HEK293T (cell line): ENCODE measurements around the gene MYO5B.

Experiments
- CTCF ChIA-PET: fragments of 350-600 bp; formaldehyde crosslinking; extraction: SDS; loops from one replicate; lab custom pipeline; 2021; ENCODE audit warnings: antibody characterized with exemption, inconsistent platforms; lab: Yijun Ruan, JAX
- POLR2A ChIA-PET: fragments of 350-600 bp; formaldehyde crosslinking; extraction: SDS; loops from one replicate; lab custom pipeline; 2020; ENCODE audit warnings: antibody characterized with exemption, inconsistent platforms; lab: Yijun Ruan, JAX
- DNase-seq: peaks from one replicate; pipeline ENCODE4 v3.0.0; 2012; ENCODE audit warnings: mixed read lengths; ENCODE audit errors: extremely low spot score
- ARNT ChIP-seq: fragments of 450-650 bp; IDR thresholded peaks from 2 replicates; pipeline ENCODE4 v1.6.1; 2017; ENCODE audit warnings: mild to moderate bottlenecking
- BHLHE40 ChIP-seq: fragments of 450-650 bp; IDR thresholded peaks from 2 replicates; pipeline ENCODE4 v1.6.1; 2016; ENCODE audit warnings: mild to moderate bottlenecking, moderate library complexity, borderline replicate concordance
- CTBP1 ChIP-seq: fragments of 450-650 bp; IDR thresholded peaks from 2 replicates; pipeline ENCODE4 v1.6.1; 2016; ENCODE audit warnings: borderline replicate concordance
- ELF4 ChIP-seq: fragments of 450-650 bp; IDR thresholded peaks from 2 replicates; pipeline ENCODE4 v1.6.1; 2017; ENCODE audit warnings: antibody characterized with exemption
- FOXA1 ChIP-seq: fragments of 450-650 bp; IDR thresholded peaks from 2 replicates; pipeline ENCODE4 v1.6.1; 2016; ENCODE audit warnings: mild to moderate bottlenecking
- FOXK2 ChIP-seq: fragments of 450-650 bp; IDR thresholded peaks from 2 replicates; pipeline ENCODE4 v1.6.1; 2016; ENCODE audit warnings: mild to moderate bottlenecking
- FOXM1 ChIP-seq: fragments of 450-650 bp; IDR thresholded peaks from 2 replicates; pipeline ENCODE4 v1.6.1; 2017; ENCODE audit warnings: mild to moderate bottlenecking, borderline replicate concordance
- HDGF ChIP-seq: fragments of 450-650 bp; IDR thresholded peaks from 2 replicates; pipeline ENCODE4 v1.6.1; 2017; ENCODE audit warnings: antibody characterized with exemption, borderline replicate concordance
- L3MBTL2 ChIP-seq: fragments of 450-650 bp; conservative IDR thresholded peaks from 2 replicates; pipeline ENCODE4 v1.6.1; 2016; ENCODE audit warnings: mild to moderate bottlenecking
- LEF1 ChIP-seq: fragments of 450-650 bp; IDR thresholded peaks from 2 replicates; pipeline ENCODE4 v1.6.1; 2017; ENCODE audit warnings: mild to moderate bottlenecking, borderline replicate concordance
- NFRKB ChIP-seq: fragments of 450-650 bp; IDR thresholded peaks from 2 replicates; pipeline ENCODE4 v1.6.1; 2016; ENCODE audit warnings: mild to moderate bottlenecking, moderate library complexity
- PKNOX1 ChIP-seq: fragments of 450-650 bp; IDR thresholded peaks from 2 replicates; pipeline ENCODE4 v1.6.1; 2016
- SP1 ChIP-seq: fragments of 450-650 bp; IDR thresholded peaks from 2 replicates; pipeline ENCODE4 v1.6.1; 2017
- SUZ12 ChIP-seq: fragments of 450-650 bp; IDR thresholded peaks from 2 replicates; pipeline ENCODE4 v1.6.1; 2016; ENCODE audit warnings: mild to moderate bottlenecking
- TARDBP ChIP-seq: fragments of 450-650 bp; IDR thresholded peaks from 2 replicates; pipeline ENCODE4 v1.6.1; 2016
- ZNF384 ChIP-seq: fragments of 450-650 bp; IDR thresholded peaks from 2 replicates; pipeline ENCODE4 v1.6.1; 2016

The MYO5B gene

DNA sequence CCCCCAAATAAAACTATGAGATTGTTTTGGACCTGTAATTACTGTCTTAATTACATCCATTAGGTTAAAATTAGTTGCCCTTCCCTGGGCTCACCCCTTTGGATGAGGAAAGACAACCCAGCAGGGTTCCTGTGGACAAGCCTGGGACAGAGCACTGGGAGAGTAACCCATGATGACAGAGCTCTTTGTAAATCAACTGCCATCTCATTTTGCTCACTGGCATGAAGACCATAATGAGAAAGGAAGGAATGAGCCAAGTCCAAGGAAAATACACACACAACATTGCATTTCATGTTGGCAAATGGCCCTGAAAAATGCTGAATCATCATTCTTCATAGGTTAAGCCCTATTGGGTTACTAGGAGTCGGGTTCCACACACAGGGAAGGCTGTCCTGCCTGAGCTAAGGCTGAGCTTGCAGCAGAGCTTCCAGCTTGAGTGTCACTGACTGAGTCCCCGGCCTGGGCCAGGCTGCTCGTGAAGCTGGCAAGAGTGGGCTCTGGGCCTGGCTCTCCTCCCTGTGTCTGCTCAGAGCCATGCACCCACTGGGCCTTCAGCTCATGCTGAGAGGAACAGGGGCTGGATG, 287.5 kb downstream of the MYO5B start:
- POLR2A ChIA-PET: no interaction called here
- DNase-seq: no peak
- CTCF ChIA-PET: no interaction called here
- TF ChIP-seq BHLHE40 (no peak), ZNF384 (no peak), L3MBTL2 (no peak)

GRCh38 chr18:49905771-49906170, 289.2 kb downstream of the MYO5B start:
- TF ChIP-seq ARNT: no peak
- TF ChIP-seq PKNOX1: no peak
- TF ChIP-seq BHLHE40: no peak
- no peak for TF ChIP-seq NFRKB
- TF ChIP-seq SP1: no peak
- no peak for TF ChIP-seq CTBP1
- no peak for TF ChIP-seq ELF4
- no peak for TF ChIP-seq FOXM1
- no peak for TF ChIP-seq L3MBTL2
- TF ChIP-seq TARDBP: no peak
- no peak for TF ChIP-seq FOXK2
- TF ChIP-seq HDGF: no peak
- TF ChIP-seq SUZ12: no peak
- no peak for TF ChIP-seq LEF1
- TF ChIP-seq ZNF384: no peak
- no peak for TF ChIP-seq FOXA1
- ChIA-PET POLR2A (no interaction called here), CTCF (no interaction called here)
- DNase-seq: no peak

DNA sequence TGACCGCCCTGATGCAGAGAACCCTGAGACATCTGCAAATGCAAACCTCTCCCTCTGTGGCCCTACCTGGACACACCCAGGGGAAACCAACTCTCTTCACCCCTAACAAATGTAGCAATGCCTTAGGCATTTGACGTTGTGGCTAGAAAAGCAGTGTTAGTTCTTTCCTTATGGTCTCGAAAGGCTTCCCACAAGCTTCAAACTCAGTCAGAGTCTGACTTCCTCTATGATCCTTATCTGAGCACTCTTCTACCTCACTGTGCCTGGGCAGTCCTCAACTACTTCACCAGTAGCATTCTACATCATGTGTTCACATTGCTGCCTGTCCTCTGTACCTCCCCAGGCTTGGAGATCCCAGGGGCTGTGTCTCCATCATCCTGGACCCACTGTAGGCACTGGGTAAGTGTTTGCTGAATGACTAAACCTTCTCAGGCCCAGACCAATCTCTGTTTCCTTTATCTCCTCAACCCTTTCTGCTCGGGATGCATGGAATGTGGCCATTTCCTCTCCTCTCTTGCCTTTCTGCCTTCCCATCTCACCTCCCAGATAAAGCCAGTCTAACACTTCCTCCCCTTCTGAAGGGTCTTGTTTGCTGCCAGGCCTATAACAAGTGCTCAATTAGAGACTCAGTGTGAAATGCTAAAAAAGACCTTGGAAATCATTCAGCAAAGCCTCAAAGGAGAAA, 289.9 kb downstream of the MYO5B start:
- TF ChIP-seq FOXK2: no peak
- TF ChIP-seq CTBP1: no peak
- TF ChIP-seq TARDBP: no peak
- no peak for TF ChIP-seq ZNF384
- no peak for TF ChIP-seq HDGF
- no peak for TF ChIP-seq SUZ12
- TF ChIP-seq NFRKB: no peak
- TF ChIP-seq SP1: no peak
- no peak for TF ChIP-seq ELF4
- no peak for TF ChIP-seq BHLHE40
- no peak for TF ChIP-seq PKNOX1
- TF ChIP-seq FOXA1: no peak
- TF ChIP-seq L3MBTL2: no peak
- TF ChIP-seq ARNT: no peak
- TF ChIP-seq FOXM1: no peak
- TF ChIP-seq LEF1: no peak
- DNase-seq: no peak
- ChIA-PET CTCF (no interaction called here), POLR2A (no interaction called here)

GRCh38 chr18:49901862-49902340, 293.0 kb downstream of the MYO5B start:
- CTCF ChIA-PET: no interaction called here
- POLR2A ChIA-PET: no interaction called here
- TF ChIP-seq HDGF: no peak
- TF ChIP-seq FOXM1: no peak
- TF ChIP-seq L3MBTL2: no peak
- no peak for TF ChIP-seq SUZ12
- TF ChIP-seq ZNF384: no peak
- TF ChIP-seq CTBP1: no peak
- TF ChIP-seq TARDBP: no peak
- no peak for TF ChIP-seq LEF1
- no peak for TF ChIP-seq PKNOX1
- no peak for TF ChIP-seq FOXK2
- no peak for TF ChIP-seq FOXA1
- no peak for TF ChIP-seq BHLHE40
- TF ChIP-seq NFRKB: no peak
- TF ChIP-seq SP1: no peak
- no peak for TF ChIP-seq ELF4
- TF ChIP-seq ARNT: no peak
- DNase-seq: no peak

- ChIA-PET CTCF (no interaction called here), POLR2A (no interaction called here)
- TF ChIP-seq FOXM1: no peak
- TF ChIP-seq TARDBP: no peak
- no peak for TF ChIP-seq FOXK2
- TF ChIP-seq L3MBTL2: no peak
- no peak for TF ChIP-seq HDGF
- TF ChIP-seq NFRKB: no peak
- no peak for TF ChIP-seq SP1
- no peak for TF ChIP-seq SUZ12
- no peak for TF ChIP-seq FOXA1
- no peak for TF ChIP-seq ELF4
- no peak for TF ChIP-seq PKNOX1
- no peak for TF ChIP-seq CTBP1
- TF ChIP-seq BHLHE40: no peak
- TF ChIP-seq LEF1: no peak
- TF ChIP-seq ZNF384: no peak
- no peak for DNase-seq
These were observed 295.2 kb downstream of the MYO5B start for GRCh38 chr18:49899657-49900330.
